ENCODE measurements around the gene IL9. TPM values are rescaled to one million over a fixed set of nuclear protein-coding genes. Genes with fewer than 3 reads are reported as not detected.

IL9 gene
- total RNA-seq, 1 donor from 2014 or later = not detected

DNA sequence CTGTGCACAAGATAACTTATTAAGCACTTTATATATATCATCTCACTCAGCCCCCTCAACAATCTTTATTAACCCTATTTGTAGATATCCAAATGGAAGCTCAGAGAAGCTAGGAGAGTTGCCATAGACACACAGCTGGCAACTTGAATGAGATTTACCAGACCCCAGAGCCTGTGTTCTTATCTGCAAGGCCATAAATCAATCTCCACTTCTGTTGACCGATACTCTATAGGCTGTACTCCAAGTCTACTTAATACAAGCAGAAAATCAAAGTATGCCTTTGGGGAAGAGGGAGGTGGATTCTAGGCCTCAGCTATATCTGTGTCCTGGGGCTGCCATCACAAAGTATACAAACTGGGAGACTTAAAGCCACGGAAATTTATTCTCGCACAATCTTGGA is 6.0 kb upstream of the IL9 start:
- H3K27me3 Mint-ChIP-seq = peaks cover 44% of the 10 kb centered on the region
- no peak overlapping the region for H3K4me3 Mint-ChIP-seq (ENCODE audit: low read depth)

GRCh38 chr5:135900276-135900675 is 4.6 kb upstream of the IL9 start:
- DNase-seq (ENCODE audit: low spot score, unreplicated experiment) = no peak
- Mint-ChIP-seq H3K27me3 (peaks cover 48% of the 10 kb centered on the region), H3K36me3 (ENCODE audit: insufficient read depth) (no peaks in the 10 kb centered on the region), H3K4me1 (ENCODE audit: low read depth) (peaks cover 10% of the 10 kb centered on the region), H3K9me3 (ENCODE audit: low read depth) (no peaks in the 10 kb centered on the region), H3K4me3 (ENCODE audit: low read depth) (no peak overlapping the region), H3K27ac (no peak overlapping the region)
- TF ChIP-seq CTCF (IDR thresholded peaks at IDR 0.05; ENCODE audit: unreplicated experiment) = no peak

More for the DNA sequence above, 6.0 kb upstream of the IL9 start:
- no peaks in the 10 kb centered on the region for H3K36me3 Mint-ChIP-seq (ENCODE audit: insufficient read depth)
- no peak for DNase-seq (ENCODE audit: low spot score, unreplicated experiment)
- no peaks in the 10 kb centered on the region for H3K9me3 Mint-ChIP-seq (ENCODE audit: low read depth)
- peaks cover 10% of the 10 kb centered on the region for H3K4me1 Mint-ChIP-seq (ENCODE audit: low read depth)
- no peak overlapping the region for H3K27ac Mint-ChIP-seq
- no peak for TF ChIP-seq CTCF (IDR thresholded peaks at IDR 0.05; ENCODE audit: unreplicated experiment)

GRCh38 chr5:135898651-135899050 is 3.0 kb upstream of the IL9 start:
- DNase-seq (ENCODE audit: low spot score, unreplicated experiment) = no peak
- no peak overlapping the region for H3K4me3 Mint-ChIP-seq (ENCODE audit: low read depth)
- H3K27ac Mint-ChIP-seq = no peak overlapping the region
- no peaks in the 10 kb centered on the region for H3K9me3 Mint-ChIP-seq (ENCODE audit: low read depth)
- H3K27me3 Mint-ChIP-seq = peaks cover 55% of the 10 kb centered on the region
- peaks cover 14% of the 10 kb centered on the region for H3K4me1 Mint-ChIP-seq (ENCODE audit: low read depth)
- no peak for TF ChIP-seq CTCF (IDR thresholded peaks at IDR 0.05; ENCODE audit: unreplicated experiment)
- no peaks in the 10 kb centered on the region for H3K36me3 Mint-ChIP-seq (ENCODE audit: insufficient read depth)

GRCh38 chr5:135894789-135895188 is 852 bp downstream of the IL9 start:
- Mint-ChIP-seq H3K36me3 (ENCODE audit: insufficient read depth) (no peaks in the 10 kb centered on the region), H3K27me3 (peaks cover 59% of the 10 kb centered on the region), H3K4me3 (ENCODE audit: low read depth) (no peak overlapping the region), H3K9me3 (ENCODE audit: low read depth) (no peaks in the 10 kb centered on the region), H3K27ac (no peak overlapping the region), H3K4me1 (ENCODE audit: low read depth) (peaks cover 4% of the 10 kb centered on the region)
- no peak for TF ChIP-seq CTCF (IDR thresholded peaks at IDR 0.05; ENCODE audit: unreplicated experiment)
- no peak for DNase-seq (ENCODE audit: low spot score, unreplicated experiment)

- H3K27ac Mint-ChIP-seq = no peak overlapping the region
- H3K9me3 Mint-ChIP-seq (ENCODE audit: low read depth) = no peaks in the 10 kb centered on the region
- no peak for TF ChIP-seq CTCF (IDR thresholded peaks at IDR 0.05; ENCODE audit: unreplicated experiment)
- no peaks in the 10 kb centered on the region for H3K36me3 Mint-ChIP-seq (ENCODE audit: insufficient read depth)
- DNase-seq (ENCODE audit: low spot score, unreplicated experiment) = no peak
- no peak overlapping the region for H3K4me3 Mint-ChIP-seq (ENCODE audit: low read depth)
- peaks cover 4% of the 10 kb centered on the region for H3K4me1 Mint-ChIP-seq (ENCODE audit: low read depth)
- peaks cover 60% of the 10 kb centered on the region for H3K27me3 Mint-ChIP-seq
These were observed 1.4 kb downstream of the IL9 start for GRCh38 chr5:135894276-135894675.

All from progenitor cell of endocrine pancreas (in vitro differentiated cells).